GM18505 (cell line): Measurements from ENCODE around the gene NCOA1.
"Not testable (repeated sequence)": the region's sequence is repeated elsewhere in the genome, so short reads cannot be mapped to it uniquely, and the experiment has no call there.

Experiments
- ATAC-seq: cut with Tn5 transposase; IDR thresholded peaks from one replicate; pipeline ENCODE4 v1.9.1; 2021; ENCODE audit not compliant: unreplicated experiment
- POLR2A ChIP-seq: IDR thresholded peaks from 4 replicates; pipeline ENCODE4 v1.6.1; 2011; ENCODE audit warnings: borderline replicate concordance; ENCODE audit not compliant: insufficient read depth, insufficient read length; ENCODE audit errors: extremely low read depth

The NCOA1 gene

GRCh38 chr2:24576146-24576545, 85.1 kb downstream of the NCOA1 start:
- no peak for TF ChIP-seq POLR2A
- no peak for ATAC-seq

- no peak for ATAC-seq
- TF ChIP-seq POLR2A: no peak
These were observed 85.6 kb downstream of the NCOA1 start for GRCh38 chr2:24576617-24577016.

- ATAC-seq: peak; percentile 66
- TF ChIP-seq POLR2A: no peak
These were observed 86.4 kb downstream of the NCOA1 start for GRCh38 chr2:24577481-24577880.

- no peak for ATAC-seq
- TF ChIP-seq POLR2A: no peak
These were observed 88.2 kb downstream of the NCOA1 start for GRCh38 chr2:24579053-24579803.

- no peak for ATAC-seq
- no peak for TF ChIP-seq POLR2A
These were observed 89.5 kb downstream of the NCOA1 start for GRCh38 chr2:24580561-24580960.

- ATAC-seq: not testable (repeated sequence)
These were observed 90.9 kb downstream of the NCOA1 start for GRCh38 chr2:24581971-24582370.

GRCh38 chr2:24586955-24587354, 95.9 kb downstream of the NCOA1 start:
- ATAC-seq: no peak
- no peak for TF ChIP-seq POLR2A

- no peak for TF ChIP-seq POLR2A
- no peak for ATAC-seq
These were observed 97.2 kb downstream of the NCOA1 start for GRCh38 chr2:24588294-24588693.

GRCh38 chr2:24592441-24593100, 101.5 kb downstream of the NCOA1 start:
- no peak for TF ChIP-seq POLR2A
- no peak for ATAC-seq

GRCh38 chr2:24594283-24594682, 103.2 kb downstream of the NCOA1 start:
- no peak for ATAC-seq
- no peak for TF ChIP-seq POLR2A

GRCh38 chr2:24597181-24597870, 106.3 kb downstream of the NCOA1 start:
- TF ChIP-seq POLR2A: no peak
- ATAC-seq: no peak

- ATAC-seq: not testable (repeated sequence)
These were observed 109.1 kb downstream of the NCOA1 start for GRCh38 chr2:24600140-24600539.

- ATAC-seq: no peak
- no peak for TF ChIP-seq POLR2A
These were observed 120.6 kb downstream of the NCOA1 start for GRCh38 chr2:24611631-24612030.

GRCh38 chr2:24613154-24613814, 122.2 kb downstream of the NCOA1 start:
- no peak for TF ChIP-seq POLR2A
- ATAC-seq: no peak

- no peak for ATAC-seq
- TF ChIP-seq POLR2A: no peak
These were observed 125.6 kb downstream of the NCOA1 start for GRCh38 chr2:24616616-24617015.
